ENCODE measurements around the gene RAB20.

DNA sequence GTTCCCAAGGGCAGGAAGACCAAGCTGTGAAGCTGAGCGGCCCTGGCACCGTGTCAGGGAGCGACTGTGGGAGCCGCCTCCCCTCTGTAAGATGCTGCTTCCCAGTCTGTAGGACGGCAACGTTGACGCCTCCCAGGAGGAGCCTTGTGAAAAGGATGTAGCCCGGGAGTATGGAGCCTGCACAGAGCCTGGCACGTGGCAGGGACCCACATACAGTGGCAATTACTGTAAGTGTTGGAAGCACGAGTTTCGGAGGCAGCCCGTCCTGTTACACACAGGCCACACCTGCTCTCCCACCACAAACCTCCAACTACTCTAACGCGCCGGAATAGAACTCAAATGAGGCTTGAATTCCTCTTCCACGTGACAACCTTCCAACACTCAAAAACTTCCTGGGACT, 6.6 kb downstream of the RAB20 start:
- TF ChIP-seq CTCF (IDR thresholded peaks at IDR 0.05), result no peak
- TF ChIP-seq POLR2A (IDR thresholded peaks at IDR 0.05), result no peak

Measured in testis (tissue), 2 donors.